Measurements from ENCODE around the gene SHC1. TPM values are rescaled to one million over a fixed set of nuclear protein-coding genes. Genes with fewer than 3 reads are reported as not detected.

The SHC1 gene
- total RNA-seq, 1 donor from 2014 or later = 155 TPM

GRCh38 chr1:154931940-154932487, 38.5 kb downstream of the SHC1 start:
- no peak overlapping the region for H3K27ac Mint-ChIP-seq (ENCODE audit: unreplicated experiment)
- H3K9me3 Mint-ChIP-seq (ENCODE audit: unreplicated experiment) = peaks cover under 1% of the 10 kb centered on the region

GRCh38 chr1:154926201-154926600, 44.3 kb downstream of the SHC1 start:
- Mint-ChIP-seq H3K4me3 (ENCODE audit: unreplicated experiment) (no peak overlapping the region), H3K36me3 (ENCODE audit: unreplicated experiment) (no peaks in the 10 kb centered on the region), H3K9me3 (ENCODE audit: unreplicated experiment) (no peaks in the 10 kb centered on the region), H3K27ac (ENCODE audit: unreplicated experiment) (no peak overlapping the region), H3K4me1 (ENCODE audit: low read depth, unreplicated experiment) (no peaks in the 10 kb centered on the region), H3K27me3 (ENCODE audit: unreplicated experiment) (no peaks in the 10 kb centered on the region)
- no peak for DNase-seq
- TF ChIP-seq CTCF (IDR thresholded peaks at IDR 0.05; ENCODE audit: partially characterized antibody, unreplicated experiment) = no peak

More at GRCh38 chr1:154931940-154932487, 38.5 kb downstream of the SHC1 start:
- Mint-ChIP-seq H3K27me3 (ENCODE audit: unreplicated experiment) (no peaks in the 10 kb centered on the region), H3K36me3 (ENCODE audit: unreplicated experiment) (no peaks in the 10 kb centered on the region), H3K4me1 (ENCODE audit: low read depth, unreplicated experiment) (peaks cover 2% of the 10 kb centered on the region), H3K4me3 (ENCODE audit: unreplicated experiment) (no peak overlapping the region)
- DNase-seq = no peak
- TF ChIP-seq CTCF (IDR thresholded peaks at IDR 0.05; ENCODE audit: partially characterized antibody, unreplicated experiment) = no peak

GRCh38 chr1:154925335-154926170, 45.0 kb downstream of the SHC1 start:
- Mint-ChIP-seq H3K27me3 (ENCODE audit: unreplicated experiment) (no peaks in the 10 kb centered on the region), H3K9me3 (ENCODE audit: unreplicated experiment) (no peaks in the 10 kb centered on the region), H3K4me3 (ENCODE audit: unreplicated experiment) (no peak overlapping the region), H3K36me3 (ENCODE audit: unreplicated experiment) (no peaks in the 10 kb centered on the region), H3K27ac (ENCODE audit: unreplicated experiment) (no peak overlapping the region), H3K4me1 (ENCODE audit: low read depth, unreplicated experiment) (no peaks in the 10 kb centered on the region)
- no peak for DNase-seq
- TF ChIP-seq CTCF (IDR thresholded peaks at IDR 0.05; ENCODE audit: partially characterized antibody, unreplicated experiment) = no peak

GRCh38 chr1:154923695-154924094, 46.9 kb downstream of the SHC1 start:
- no peaks in the 10 kb centered on the region for H3K36me3 Mint-ChIP-seq (ENCODE audit: unreplicated experiment)
- no peak overlapping the region for H3K4me3 Mint-ChIP-seq (ENCODE audit: unreplicated experiment)
- no peak for DNase-seq
- no peak for TF ChIP-seq CTCF (IDR thresholded peaks at IDR 0.05; ENCODE audit: partially characterized antibody, unreplicated experiment)
- H3K27me3 Mint-ChIP-seq (ENCODE audit: unreplicated experiment) = no peaks in the 10 kb centered on the region
- no peaks in the 10 kb centered on the region for H3K4me1 Mint-ChIP-seq (ENCODE audit: low read depth, unreplicated experiment)
- no peak overlapping the region for H3K27ac Mint-ChIP-seq (ENCODE audit: unreplicated experiment)
- H3K9me3 Mint-ChIP-seq (ENCODE audit: unreplicated experiment) = no peaks in the 10 kb centered on the region

GRCh38 chr1:154913273-154913672, 57.3 kb downstream of the SHC1 start:
- Mint-ChIP-seq H3K27ac (ENCODE audit: unreplicated experiment) (no peak overlapping the region), H3K9me3 (ENCODE audit: unreplicated experiment) (peaks cover 8% of the 10 kb centered on the region), H3K36me3 (ENCODE audit: unreplicated experiment) (peaks cover 17% of the 10 kb centered on the region), H3K4me3 (ENCODE audit: unreplicated experiment) (no peak overlapping the region), H3K27me3 (ENCODE audit: unreplicated experiment) (peaks cover 5% of the 10 kb centered on the region), H3K4me1 (ENCODE audit: low read depth, unreplicated experiment) (no peaks in the 10 kb centered on the region)
- DNase-seq = no peak
- no peak for TF ChIP-seq CTCF (IDR thresholded peaks at IDR 0.05; ENCODE audit: partially characterized antibody, unreplicated experiment)

Data from glutamatergic neuron (in vitro differentiated cells).